ENCODE data around the gene MFSD8. TPM values are rescaled to one million over a fixed set of nuclear protein-coding genes. Genes with fewer than 3 reads are reported as not detected.

Gene MFSD8
- total RNA-seq, 1 donor from 2014 or later: 14.3 TPM

Other genes starting within 250 kb of the MFSD8 start
- not detected for gene SLC25A31, start 234.8 kb downstream of the MFSD8 start, total RNA-seq
- 3.9 TPM for gene HSPA4L, start 182.9 kb downstream of the MFSD8 start, total RNA-seq
- gene PLK4, start 84.3 kb downstream of the MFSD8 start, total RNA-seq: 0.30 TPM
- 10.2 TPM for gene ABHD18, start 233 bp upstream of the MFSD8 start, total RNA-seq
- gene LARP1B, start 96.1 kb upstream of the MFSD8 start, total RNA-seq: 34.6 TPM

All from left lobe of liver (tissue), 1 donor.